GM12872 (cell line): ENCODE results near the gene EXOC8.

ENCODE experiments used
- TF ChIP-seq, protein P1 (sequence below): IDR thresholded peaks from 3 replicates; pipeline ENCODE4 v1.5.1; 2011; ENCODE audit warnings: low read depth, mild to moderate bottlenecking, low read length, moderate library complexity; ENCODE audit not compliant: insufficient read depth

EXOC8 gene

DNA sequence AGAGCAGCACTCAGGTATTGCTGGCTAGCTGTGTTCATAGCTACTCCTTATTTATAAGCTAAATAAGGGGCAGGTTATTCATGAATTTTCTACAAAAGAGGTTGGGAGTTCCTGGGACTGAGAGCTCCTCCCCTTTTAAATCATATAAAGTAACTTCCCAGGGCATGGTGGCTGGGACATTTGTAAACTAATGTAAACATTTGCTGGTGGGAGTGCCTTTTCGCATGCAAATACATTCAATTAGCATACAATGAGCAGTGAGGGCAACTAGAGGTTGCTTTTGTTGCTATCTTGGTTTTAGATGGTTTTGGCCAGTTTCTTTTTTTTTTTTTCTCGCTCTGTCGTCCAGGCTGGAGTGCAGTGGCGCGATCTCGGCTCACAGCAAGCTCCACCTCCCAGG lies 53.2 kb downstream of the EXOC8 start:
- TF ChIP-seq, protein P1, sequence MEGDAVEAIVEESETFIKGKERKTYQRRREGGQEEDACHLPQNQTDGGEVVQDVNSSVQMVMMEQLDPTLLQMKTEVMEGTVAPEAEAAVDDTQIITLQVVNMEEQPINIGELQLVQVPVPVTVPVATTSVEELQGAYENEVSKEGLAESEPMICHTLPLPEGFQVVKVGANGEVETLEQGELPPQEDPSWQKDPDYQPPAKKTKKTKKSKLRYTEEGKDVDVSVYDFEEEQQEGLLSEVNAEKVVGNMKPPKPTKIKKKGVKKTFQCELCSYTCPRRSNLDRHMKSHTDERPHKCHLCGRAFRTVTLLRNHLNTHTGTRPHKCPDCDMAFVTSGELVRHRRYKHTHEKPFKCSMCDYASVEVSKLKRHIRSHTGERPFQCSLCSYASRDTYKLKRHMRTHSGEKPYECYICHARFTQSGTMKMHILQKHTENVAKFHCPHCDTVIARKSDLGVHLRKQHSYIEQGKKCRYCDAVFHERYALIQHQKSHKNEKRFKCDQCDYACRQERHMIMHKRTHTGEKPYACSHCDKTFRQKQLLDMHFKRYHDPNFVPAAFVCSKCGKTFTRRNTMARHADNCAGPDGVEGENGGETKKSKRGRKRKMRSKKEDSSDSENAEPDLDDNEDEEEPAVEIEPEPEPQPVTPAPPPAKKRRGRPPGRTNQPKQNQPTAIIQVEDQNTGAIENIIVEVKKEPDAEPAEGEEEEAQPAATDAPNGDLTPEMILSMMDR = no peak
